ENCODE data around the gene U2SURP. TPM values are rescaled to one million over a fixed set of nuclear protein-coding genes. Genes with fewer than 3 reads are reported as not detected.
A peak's percentile ranks its signal among the peaks of the same experiment; 100 is the strongest.

The U2SURP gene
- total and polyA plus RNA-seq, 7 experiments from 2014 or later, result 99.9 to 172 (median 142) TPM

DNA sequence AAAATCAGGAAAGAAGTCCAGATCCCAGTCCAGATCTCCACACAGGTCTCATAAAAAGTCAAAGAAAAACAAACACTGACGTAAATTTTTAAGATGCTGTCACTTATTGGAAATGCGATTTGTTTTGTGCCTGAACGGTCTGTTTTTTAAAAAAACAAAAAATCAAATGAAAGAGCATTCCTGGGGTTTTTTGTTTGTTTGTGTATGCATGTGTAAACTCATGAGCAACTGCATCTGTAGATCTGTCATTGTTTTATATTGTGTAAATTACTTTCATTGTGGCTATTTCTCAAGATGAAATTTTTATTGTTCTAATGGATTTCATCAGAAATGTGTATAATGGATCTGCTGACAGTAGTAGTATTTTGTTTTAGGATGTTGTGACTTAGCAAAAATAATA, 55.0 kb downstream of the U2SURP start:
- intact Hi-C loops (cut with micrococcal nuclease), result loop anchor here in 1 of 2 donors (5.0 kb wide), 2 partner anchors 616 to 706 kb away; no protein-coding TSS in a partner anchor
- Histone ChIP-seq H3K27me3 (ENCODE audit: control insufficient read depth in 2 of 2, insufficient read depth in 2 of 2, low read length in 2 of 2) (no peaks in the 10 kb centered on the region), H3K4me1 (ENCODE audit: control insufficient read depth in 2 of 2, insufficient read depth in 2 of 2, low read length in 2 of 2) (no peaks in the 10 kb centered on the region), H3K9me3 (ENCODE audit: control insufficient read depth in 2 of 3, low read length in 3 of 3) (no peaks in the 10 kb centered on the region), H3K36me3 (ENCODE audit: control insufficient read depth in 2 of 3, insufficient read depth in 3 of 3, low read length in 3 of 3) (peaks cover 16 to 53% (median 20%) of the 10 kb centered on the region in 3 experiments), H3K4me3 (ENCODE audit: low read length) (no peak overlapping the region), H3K27ac (ENCODE audit: low read depth, low read length) (no peak overlapping the region)
- Mint-ChIP-seq H3K4me1 (peaks cover 0 to 25% (median 10%) of the 10 kb centered on the region in 7 donors), H3K27ac (peak overlapping the region in 2 of 9 donors; percentile 32 to 54), H3K9me3 (no peaks in the 10 kb centered on the region), H3K27me3 (no peaks in the 10 kb centered on the region), H3K36me3 (peaks cover 10 to 48% (median 20%) of the 10 kb centered on the region in 5 donors), H3K4me3 (no peak overlapping the region)
- no peak for ATAC-seq
- ChIA-PET CTCF (no interaction called here), POLR2A (no interaction called here)
- DNase-seq, result no peak

DNA sequence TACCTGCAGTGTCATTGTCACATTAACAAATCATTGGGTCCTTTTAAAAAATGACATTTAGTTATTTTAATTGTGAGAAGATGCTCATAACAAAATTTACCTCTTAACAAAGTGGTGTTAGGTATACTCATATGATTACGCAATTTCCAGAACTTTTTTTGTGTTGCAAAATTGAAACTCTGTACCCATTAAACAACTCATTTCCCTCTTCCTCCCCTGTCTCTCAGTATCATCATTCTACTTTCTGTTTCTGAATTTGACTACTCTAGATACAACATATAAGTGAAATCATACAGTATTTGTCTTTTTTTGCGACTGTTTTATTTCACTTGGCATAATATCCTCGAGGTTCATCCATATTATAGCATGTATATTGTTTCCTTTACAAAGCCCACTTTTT, 59.5 kb downstream of the U2SURP start:
- no peak for ATAC-seq
- Mint-ChIP-seq H3K27me3 (no peaks in the 10 kb centered on the region), H3K9me3 (peaks cover 0 to 2% (median 0%) of the 10 kb centered on the region in 11 donors), H3K36me3 (peaks cover 2 to 30% (median 7%) of the 10 kb centered on the region in 5 donors), H3K27ac (peak overlapping the region in 5 of 9 donors; percentile 16 to 84 (median 50)), H3K4me1 (peaks cover 0 to 24% (median 10%) of the 10 kb centered on the region in 7 donors), H3K4me3 (peak overlapping the region in 1 of 10 donors; percentile 22)
- CTCF ChIA-PET, result no interaction called here
- POLR2A ChIA-PET, result no interaction called here
- intact Hi-C loops (cut with micrococcal nuclease), result loop anchor here in 1 of 2 donors (5.0 to 10.0 kb wide), 2 partner anchors 61 to 614 kb away; no protein-coding TSS in a partner anchor
- peaks cover 5 to 12% (median 8%) of the 10 kb centered on the region in 3 experiments for H3K36me3 ChIP-seq (ENCODE audit: control insufficient read depth in 2 of 3, insufficient read depth in 3 of 3, low read length in 3 of 3)
- no peaks in the 10 kb centered on the region for H3K4me1 ChIP-seq (ENCODE audit: control insufficient read depth in 2 of 2, insufficient read depth in 2 of 2, low read length in 2 of 2)
- H3K27ac ChIP-seq (ENCODE audit: low read depth, low read length), result no peak overlapping the region
- no peaks in the 10 kb centered on the region for H3K9me3 ChIP-seq (ENCODE audit: control insufficient read depth in 2 of 3, low read length in 3 of 3)
- DNase-seq, result no peak
- no peak overlapping the region for H3K4me3 ChIP-seq (ENCODE audit: low read length)
- no peaks in the 10 kb centered on the region for H3K27me3 ChIP-seq (ENCODE audit: control insufficient read depth in 2 of 2, insufficient read depth in 2 of 2, low read length in 2 of 2)

DNA sequence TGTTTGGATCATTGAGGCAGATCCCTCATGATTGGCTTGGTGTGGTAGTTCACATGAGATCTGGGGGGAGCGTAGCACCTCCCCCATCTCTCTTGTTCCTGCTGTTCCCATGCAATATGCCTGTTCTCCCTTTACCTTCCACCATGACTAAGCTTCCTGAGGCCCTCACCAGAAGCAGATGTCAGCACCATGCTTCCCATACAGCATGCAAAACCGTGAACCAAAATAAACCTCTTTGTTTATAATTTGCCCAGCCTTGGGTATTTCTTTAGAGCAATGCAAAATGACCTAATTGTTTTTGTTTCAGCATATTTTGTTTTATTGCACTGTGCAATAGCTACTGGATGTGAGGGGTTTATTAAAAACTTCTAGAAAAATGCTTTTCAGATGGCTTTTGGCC, 61.6 kb downstream of the U2SURP start:
- peaks cover 0 to 21% (median 4%) of the 10 kb centered on the region in 5 donors for H3K36me3 Mint-ChIP-seq
- H3K36me3 ChIP-seq (ENCODE audit: control insufficient read depth in 2 of 3, insufficient read depth in 3 of 3, low read length in 3 of 3), result peaks cover 0 to 4% (median 0%) of the 10 kb centered on the region in 3 experiments
- peaks cover 0 to 2% (median 0%) of the 10 kb centered on the region in 11 donors for H3K9me3 Mint-ChIP-seq
- DNase-seq (no peak), ATAC-seq (no peak)
- H3K27ac ChIP-seq (ENCODE audit: low read depth, low read length), result no peak overlapping the region
- POLR2A ChIA-PET, result no interaction called here
- H3K4me1 ChIP-seq (ENCODE audit: control insufficient read depth in 2 of 2, insufficient read depth in 2 of 2, low read length in 2 of 2), result no peaks in the 10 kb centered on the region
- no peaks in the 10 kb centered on the region for H3K27me3 Mint-ChIP-seq
- peak overlapping the region in 1 of 9 donors; percentile 47 for H3K27ac Mint-ChIP-seq
- H3K9me3 ChIP-seq (ENCODE audit: control insufficient read depth in 2 of 3, low read length in 3 of 3), result no peaks in the 10 kb centered on the region
- intact Hi-C loops (cut with micrococcal nuclease), result loop anchor here in 1 of 2 donors (5.0 to 10.0 kb wide), 2 partner anchors 59 to 612 kb away; no protein-coding TSS in a partner anchor
- H3K27me3 ChIP-seq (ENCODE audit: control insufficient read depth in 2 of 2, insufficient read depth in 2 of 2, low read length in 2 of 2), result no peaks in the 10 kb centered on the region
- H3K4me3 ChIP-seq (ENCODE audit: low read length), result no peak overlapping the region
- no peak overlapping the region for H3K4me3 Mint-ChIP-seq
- CTCF ChIA-PET, result interaction anchor here (0.6 kb wide), 1 partner anchor 108 kb away, joined by 3 read pairs; no protein-coding TSS in a partner anchor
- H3K4me1 Mint-ChIP-seq, result peaks cover 0 to 24% (median 10%) of the 10 kb centered on the region in 7 donors

DNA sequence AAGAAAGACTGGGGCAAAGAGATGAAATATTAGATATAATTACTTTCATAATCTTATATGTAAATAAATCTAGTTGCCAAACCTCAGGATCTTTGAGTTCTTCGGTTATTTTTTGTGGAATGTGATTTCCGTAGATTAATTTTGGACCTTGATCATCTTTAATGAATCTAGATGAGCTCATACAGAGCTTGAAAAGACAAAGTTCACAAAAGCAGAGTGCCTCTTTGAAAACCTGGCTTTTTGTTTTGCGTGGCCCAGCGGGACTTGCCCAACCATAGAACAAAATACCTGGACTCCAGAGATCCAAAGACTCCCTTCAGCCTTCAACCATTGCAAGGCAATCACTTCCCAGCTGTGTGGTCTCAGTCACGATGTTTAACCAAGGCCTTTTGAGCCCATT, 63.4 kb downstream of the U2SURP start:
- CTCF ChIA-PET, result interaction anchor here (0.6 kb wide), 1 partner anchor 9 kb away, joined by 5 read pairs; no protein-coding TSS in a partner anchor
- DNase-seq, result no peak

DNA sequence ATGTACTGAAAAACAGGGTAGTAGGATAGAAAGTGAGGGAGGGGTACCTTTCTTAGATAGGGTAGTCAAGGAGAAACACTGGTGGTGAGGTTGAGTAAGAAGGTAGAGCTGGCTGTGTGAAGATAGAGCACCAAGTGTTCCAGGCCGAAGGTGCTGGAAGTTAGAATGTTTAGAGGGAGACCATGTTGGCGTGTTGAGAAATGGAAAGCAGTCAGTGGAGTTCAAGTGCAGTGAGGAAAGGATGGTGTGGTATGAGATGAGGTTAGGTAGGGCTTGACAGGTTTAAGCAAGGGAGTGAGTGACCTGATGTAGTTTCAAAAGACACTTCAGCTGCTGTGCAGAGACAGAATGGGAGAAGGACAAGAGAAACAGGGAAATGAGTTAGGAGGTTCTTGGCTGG, 64.0 kb downstream of the U2SURP start:
- Mint-ChIP-seq H3K9me3 (peaks cover 0 to 2% (median 0%) of the 10 kb centered on the region in 11 donors), H3K4me1 (peaks cover 0 to 13% (median 3%) of the 10 kb centered on the region in 7 donors), H3K27me3 (no peaks in the 10 kb centered on the region), H3K36me3 (peaks cover 0 to 16% (median 0%) of the 10 kb centered on the region in 5 donors), H3K4me3 (no peak overlapping the region), H3K27ac (peak overlapping the region in 2 of 9 donors; percentile 11 to 60)
- CTCF ChIA-PET, result interaction anchor here (0.6 kb wide), 1 partner anchor 10 kb away, joined by 5 read pairs; no protein-coding TSS in a partner anchor
- Histone ChIP-seq H3K4me1 (ENCODE audit: control insufficient read depth in 2 of 2, insufficient read depth in 2 of 2, low read length in 2 of 2) (no peaks in the 10 kb centered on the region), H3K9me3 (ENCODE audit: control insufficient read depth in 2 of 3, low read length in 3 of 3) (no peaks in the 10 kb centered on the region), H3K27ac (ENCODE audit: low read depth, low read length) (no peak overlapping the region), H3K36me3 (ENCODE audit: control insufficient read depth in 2 of 3, insufficient read depth in 3 of 3, low read length in 3 of 3) (no peaks in the 10 kb centered on the region), H3K27me3 (ENCODE audit: control insufficient read depth in 2 of 2, insufficient read depth in 2 of 2, low read length in 2 of 2) (no peaks in the 10 kb centered on the region), H3K4me3 (ENCODE audit: low read length) (no peak overlapping the region)
- intact Hi-C loops (cut with micrococcal nuclease), result loop anchor here in 1 of 2 donors (10.0 kb wide), 1 partner anchor 609 kb away; no protein-coding TSS in a partner anchor
- POLR2A ChIA-PET, result no interaction called here
- DNase-seq, result no peak
- ATAC-seq, result no peak

More for the DNA sequence above, 63.4 kb downstream of the U2SURP start:
- Mint-ChIP-seq H3K9me3 (peaks cover 0 to 2% (median 0%) of the 10 kb centered on the region in 11 donors), H3K4me1 (peaks cover 0 to 19% (median 8%) of the 10 kb centered on the region in 7 donors), H3K27me3 (no peaks in the 10 kb centered on the region), H3K27ac (peak overlapping the region in 1 of 9 donors; percentile 11), H3K4me3 (no peak overlapping the region), H3K36me3 (peaks cover 0 to 17% (median 0%) of the 10 kb centered on the region in 5 donors)
- intact Hi-C loops (cut with micrococcal nuclease), result loop anchor here in 1 of 2 donors (5.0 to 10.0 kb wide), 2 partner anchors 58 to 610 kb away; no protein-coding TSS in a partner anchor
- H3K9me3 ChIP-seq (ENCODE audit: control insufficient read depth in 2 of 3, low read length in 3 of 3), result no peaks in the 10 kb centered on the region
- no peak overlapping the region for H3K27ac ChIP-seq (ENCODE audit: low read depth, low read length)
- no peak overlapping the region for H3K4me3 ChIP-seq (ENCODE audit: low read length)
- POLR2A ChIA-PET, result no interaction called here
- H3K27me3 ChIP-seq (ENCODE audit: control insufficient read depth in 2 of 2, insufficient read depth in 2 of 2, low read length in 2 of 2), result no peaks in the 10 kb centered on the region
- ATAC-seq, result no peak
- H3K4me1 ChIP-seq (ENCODE audit: control insufficient read depth in 2 of 2, insufficient read depth in 2 of 2, low read length in 2 of 2), result no peaks in the 10 kb centered on the region
- no peaks in the 10 kb centered on the region for H3K36me3 ChIP-seq (ENCODE audit: control insufficient read depth in 2 of 3, insufficient read depth in 3 of 3, low read length in 3 of 3)

DNA sequence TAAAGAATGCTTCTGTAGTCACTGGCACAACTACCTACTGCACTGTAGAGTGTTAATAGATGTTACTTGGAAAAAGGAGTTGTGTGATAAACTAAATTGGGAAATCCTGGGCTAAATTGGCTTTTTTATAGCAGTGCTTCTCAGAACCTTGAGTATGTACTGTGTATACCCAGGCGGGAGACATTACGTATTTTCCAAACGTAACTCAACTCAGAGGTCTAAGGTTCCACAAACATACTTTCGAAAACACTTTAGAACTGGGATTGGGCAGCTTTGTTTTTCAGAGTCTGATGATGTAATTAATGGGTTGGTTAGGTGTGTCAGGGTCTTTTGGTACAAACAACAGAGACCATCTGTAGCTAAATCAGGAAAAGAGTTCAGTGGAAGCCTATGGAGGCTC, 64.7 kb downstream of the U2SURP start:
- H3K27me3 ChIP-seq (ENCODE audit: control insufficient read depth in 2 of 2, insufficient read depth in 2 of 2, low read length in 2 of 2), result no peaks in the 10 kb centered on the region
- H3K27ac ChIP-seq (ENCODE audit: low read depth, low read length), result no peak overlapping the region
- no peaks in the 10 kb centered on the region for H3K4me1 ChIP-seq (ENCODE audit: control insufficient read depth in 2 of 2, insufficient read depth in 2 of 2, low read length in 2 of 2)
- CTCF ChIA-PET, result interaction anchor here (0.6 kb wide), 1 partner anchor 608 kb away, joined by 3 read pairs; no protein-coding TSS in a partner anchor
- DNase-seq, result no peak
- Mint-ChIP-seq H3K9me3 (peaks cover 0 to 2% (median 0%) of the 10 kb centered on the region in 11 donors), H3K27ac (peak overlapping the region in 1 of 9 donors; percentile 55), H3K4me3 (no peak overlapping the region), H3K27me3 (no peaks in the 10 kb centered on the region), H3K4me1 (peaks cover 0 to 7% (median under 1%) of the 10 kb centered on the region in 7 donors), H3K36me3 (peaks cover 0 to 14% (median 0%) of the 10 kb centered on the region in 5 donors)
- ATAC-seq, result no peak
- intact Hi-C loops (cut with micrococcal nuclease), result loop anchor here in 1 of 2 donors (10.0 kb wide), 1 partner anchor 609 kb away; no protein-coding TSS in a partner anchor
- H3K36me3 ChIP-seq (ENCODE audit: control insufficient read depth in 2 of 3, insufficient read depth in 3 of 3, low read length in 3 of 3), result no peaks in the 10 kb centered on the region
- H3K4me3 ChIP-seq (ENCODE audit: low read length), result no peak overlapping the region
- H3K9me3 ChIP-seq (ENCODE audit: control insufficient read depth in 2 of 3, low read length in 3 of 3), result no peaks in the 10 kb centered on the region
- POLR2A ChIA-PET, result interaction anchor here (0.7 kb wide), 1 partner anchor 11 kb away, joined by 3 read pairs; no protein-coding TSS in a partner anchor

Data from naive thymus-derived CD4-positive, alpha-beta T cell (primary cell).